Measurements from ENCODE around the gene OR14I1. TPM values are rescaled to one million over a fixed set of nuclear protein-coding genes. Genes with fewer than 3 reads are reported as not detected.

OR14I1 gene
- total RNA-seq: not detected
- not detected for polyA plus RNA-seq

DNA sequence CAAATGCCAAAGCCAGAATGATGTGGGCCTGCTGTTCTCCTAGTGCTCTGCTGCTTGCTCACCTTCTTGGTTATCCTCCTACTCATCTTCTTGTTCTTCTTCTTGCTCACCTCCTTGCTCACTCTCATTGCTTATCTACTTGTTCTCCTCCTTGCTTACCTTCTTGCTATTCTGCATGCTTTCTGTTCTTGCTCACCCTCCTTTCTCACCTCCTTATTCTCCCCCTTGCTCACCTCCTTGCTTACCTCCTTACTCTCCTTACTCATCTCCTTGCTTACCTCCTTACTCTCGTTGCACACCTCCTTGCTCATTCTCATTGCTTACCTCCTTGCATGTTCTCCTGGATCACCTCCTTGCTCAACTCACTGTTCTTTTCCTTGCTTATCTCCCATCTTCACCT is at the start of gene OR14I1:
TSS of gene OR14I1 (minus strand) at position 53 of the 400 bp plus-strand sequence.
- 57% methylated on average over 1 of the region's 1 CpG for WGBS
- no peaks in the 10 kb centered on the region for H3K36me3 ChIP-seq (ENCODE audit: insufficient read depth)
- no peak within 1 kb of the TSS for H3K27ac ChIP-seq (ENCODE audit: low read depth)
- DNase-seq (ENCODE audit: extremely low spot score): no peak
- H3K4me3 ChIP-seq (ENCODE audit: low read depth, low read length): no peak within 1 kb of the TSS
- H3K4me1 ChIP-seq (ENCODE audit: insufficient read depth): no peaks in the 10 kb centered on the region

DNA sequence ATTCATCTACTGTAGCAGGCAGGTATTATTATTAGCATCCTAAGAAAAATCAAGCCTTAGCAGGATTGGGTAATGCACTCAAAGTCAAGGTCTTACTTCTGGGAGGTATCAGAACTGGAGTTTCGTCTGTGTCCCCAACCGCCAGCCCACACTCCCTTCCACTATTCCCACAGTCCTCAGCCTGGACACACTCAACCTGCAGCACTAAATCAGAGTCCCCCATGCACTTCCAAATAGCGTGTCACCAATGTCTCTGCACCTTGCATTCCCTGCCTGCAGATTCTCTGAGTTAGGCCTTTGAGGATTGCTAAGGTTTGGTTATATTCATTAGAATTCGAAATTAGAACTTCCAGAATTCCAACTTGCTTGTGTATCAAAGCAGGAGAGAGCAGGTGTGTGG is 49.1 kb upstream of the OR14I1 start:
- no peak overlapping the region for H3K4me3 ChIP-seq (ENCODE audit: low read depth, low read length)
- DNase-seq (ENCODE audit: extremely low spot score): no peak
- 87% methylated on average over 4 of the region's 4 CpGs for WGBS
- H3K36me3 ChIP-seq (ENCODE audit: insufficient read depth): no peaks in the 10 kb centered on the region
- H3K27ac ChIP-seq (ENCODE audit: low read depth): no peak overlapping the region
- H3K4me1 ChIP-seq (ENCODE audit: insufficient read depth): no peaks in the 10 kb centered on the region

DNA sequence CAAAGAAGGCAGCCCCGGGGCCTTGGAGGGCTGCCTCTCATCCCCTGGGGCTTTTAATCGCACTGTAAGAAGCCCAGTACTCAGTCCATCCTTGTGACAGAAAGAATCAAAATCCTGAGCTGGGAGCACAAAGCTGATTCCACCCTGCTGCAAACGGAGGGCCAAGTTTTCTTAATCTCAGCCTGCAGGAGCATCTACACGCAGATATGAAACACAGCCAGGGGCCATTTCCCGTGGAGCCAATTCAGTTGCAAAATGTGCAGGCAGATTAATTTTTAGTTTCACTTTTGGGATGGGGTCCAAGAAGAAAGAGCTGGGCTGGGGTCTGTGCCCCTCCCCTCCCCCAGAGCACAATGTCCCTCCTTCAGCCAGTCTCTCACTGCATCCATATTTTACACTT is 48.6 kb upstream of the OR14I1 start:
- DNase-seq (ENCODE audit: extremely low spot score): no peak
- Histone ChIP-seq H3K36me3 (ENCODE audit: insufficient read depth) (no peaks in the 10 kb centered on the region), H3K4me3 (ENCODE audit: low read depth, low read length) (no peak overlapping the region), H3K27ac (ENCODE audit: low read depth) (no peak overlapping the region), H3K4me1 (ENCODE audit: insufficient read depth) (no peaks in the 10 kb centered on the region)
- 66% methylated on average over 5 of the region's 5 CpGs for WGBS

DNA sequence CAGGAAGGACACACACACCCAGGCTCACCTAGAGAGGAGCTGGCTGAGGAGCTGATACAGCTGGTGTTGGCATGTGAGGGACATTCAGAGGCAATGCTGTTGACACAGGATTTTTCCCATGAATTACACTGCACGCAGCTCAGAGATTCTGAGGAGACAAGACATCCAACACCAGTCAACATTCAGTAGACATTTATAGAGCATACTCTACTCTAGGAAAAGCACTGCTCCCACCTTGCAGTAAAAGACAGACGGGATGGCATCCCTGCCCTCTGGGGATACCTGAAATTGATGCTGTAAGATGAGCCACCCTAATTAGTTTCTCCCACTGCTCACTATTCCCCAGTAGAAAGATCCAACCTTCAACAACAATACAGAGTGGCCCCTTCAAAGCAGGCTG is 47.9 kb upstream of the OR14I1 start:
- 65% methylated on average over 2 of the region's 2 CpGs for WGBS
- DNase-seq (ENCODE audit: extremely low spot score): no peak
- Histone ChIP-seq H3K36me3 (ENCODE audit: insufficient read depth) (no peaks in the 10 kb centered on the region), H3K4me3 (ENCODE audit: low read depth, low read length) (no peak overlapping the region), H3K4me1 (ENCODE audit: insufficient read depth) (no peaks in the 10 kb centered on the region), H3K27ac (ENCODE audit: low read depth) (no peak overlapping the region)

DNA sequence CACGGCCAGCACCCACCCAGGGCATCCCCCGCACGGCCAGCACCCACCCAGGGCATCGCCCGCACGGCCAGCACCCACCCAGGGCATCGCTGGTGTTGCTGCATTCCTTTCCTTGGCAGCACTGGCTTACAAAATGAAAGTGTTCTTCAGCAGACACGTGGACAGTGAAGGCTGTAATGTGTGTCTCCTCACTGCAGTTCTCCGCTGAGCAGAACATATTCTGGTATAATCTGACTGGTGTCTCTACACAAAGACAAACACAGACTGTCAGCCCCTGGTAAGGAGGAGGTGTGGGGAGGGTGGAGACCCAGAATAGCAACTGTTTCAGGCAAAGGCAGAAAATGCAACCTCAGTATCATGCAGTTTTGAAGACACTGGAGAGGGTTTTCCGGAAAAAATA is 45.6 kb upstream of the OR14I1 start:
- no peak overlapping the region for H3K27ac ChIP-seq (ENCODE audit: low read depth)
- 92% methylated on average over 9 of the region's 10 CpGs for WGBS

DNA sequence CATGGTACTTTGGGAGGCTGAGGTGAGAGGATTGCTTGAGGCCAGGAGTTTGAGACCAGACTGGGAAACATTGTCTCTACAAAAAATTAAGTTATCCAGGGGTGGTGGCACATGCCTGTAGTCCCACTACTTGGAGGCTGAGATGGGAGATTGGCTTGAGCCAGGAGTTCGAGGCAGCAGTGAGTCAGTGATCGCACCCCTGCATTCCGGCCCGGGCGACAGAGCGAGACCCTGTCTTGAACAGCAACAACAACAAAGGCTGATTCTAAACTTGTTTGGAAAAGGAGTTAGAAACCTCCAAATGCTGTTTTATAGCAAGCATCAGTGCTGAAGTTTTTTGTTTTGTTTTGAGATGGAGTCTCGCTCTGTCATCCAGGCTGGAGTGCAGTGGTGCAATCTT is 38.3 kb upstream of the OR14I1 start:
- H3K4me3 ChIP-seq (ENCODE audit: low read depth, low read length): no peak overlapping the region
- no peak overlapping the region for H3K27ac ChIP-seq (ENCODE audit: low read depth)
- DNase-seq (ENCODE audit: extremely low spot score): no peak
- 92% methylated on average over 7 of the region's 7 CpGs for whole genome bisulfite sequencing
- no peaks in the 10 kb centered on the region for H3K4me1 ChIP-seq (ENCODE audit: insufficient read depth)
- H3K36me3 ChIP-seq (ENCODE audit: insufficient read depth): no peaks in the 10 kb centered on the region

More for the DNA sequence above, 45.6 kb upstream of the OR14I1 start:
- DNase-seq (ENCODE audit: extremely low spot score): no peak
- H3K36me3 ChIP-seq (ENCODE audit: insufficient read depth): no peaks in the 10 kb centered on the region
- H3K4me1 ChIP-seq (ENCODE audit: insufficient read depth): no peaks in the 10 kb centered on the region
- no peak overlapping the region for H3K4me3 ChIP-seq (ENCODE audit: low read depth, low read length)

DNA sequence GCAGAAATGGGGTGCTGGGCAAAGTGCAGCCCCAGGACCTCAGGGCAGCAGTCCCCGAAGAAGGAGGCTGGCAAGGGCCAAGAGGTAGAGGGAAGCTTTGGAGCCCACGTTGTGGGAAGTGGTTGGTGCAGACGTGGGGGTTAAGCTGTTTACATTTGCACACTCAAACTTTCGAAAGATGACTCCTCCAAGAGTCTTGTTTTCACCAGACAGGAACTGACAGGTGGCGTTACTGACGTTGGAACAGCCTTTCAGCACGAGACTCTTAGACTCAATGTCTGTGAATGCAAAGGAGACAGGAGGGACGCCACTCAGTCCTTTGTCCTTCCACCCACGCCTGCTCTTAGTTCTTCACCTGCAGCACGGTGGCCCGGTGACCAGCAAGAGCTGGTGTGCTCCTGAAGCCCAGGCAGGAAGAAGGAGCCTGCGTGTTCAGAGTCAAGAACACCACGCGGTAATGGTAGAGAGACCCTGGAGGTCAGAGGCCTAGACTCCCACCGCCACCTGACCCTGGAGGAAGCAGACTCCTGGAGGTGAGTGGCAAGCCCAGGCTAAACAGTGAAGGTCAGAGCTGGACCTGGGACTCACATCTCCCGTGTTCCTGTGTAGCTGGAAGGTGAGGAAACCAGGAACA is 37.1 kb upstream of the OR14I1 start:
- no peak overlapping the region for H3K27ac ChIP-seq (ENCODE audit: low read depth)
- DNase-seq (ENCODE audit: extremely low spot score): no peak
- no peaks in the 10 kb centered on the region for H3K4me1 ChIP-seq (ENCODE audit: insufficient read depth)
- H3K36me3 ChIP-seq (ENCODE audit: insufficient read depth): no peaks in the 10 kb centered on the region
- 76% methylated on average over 16 of the region's 16 CpGs for WGBS
- H3K4me3 ChIP-seq (ENCODE audit: low read depth, low read length): no peak overlapping the region

DNA sequence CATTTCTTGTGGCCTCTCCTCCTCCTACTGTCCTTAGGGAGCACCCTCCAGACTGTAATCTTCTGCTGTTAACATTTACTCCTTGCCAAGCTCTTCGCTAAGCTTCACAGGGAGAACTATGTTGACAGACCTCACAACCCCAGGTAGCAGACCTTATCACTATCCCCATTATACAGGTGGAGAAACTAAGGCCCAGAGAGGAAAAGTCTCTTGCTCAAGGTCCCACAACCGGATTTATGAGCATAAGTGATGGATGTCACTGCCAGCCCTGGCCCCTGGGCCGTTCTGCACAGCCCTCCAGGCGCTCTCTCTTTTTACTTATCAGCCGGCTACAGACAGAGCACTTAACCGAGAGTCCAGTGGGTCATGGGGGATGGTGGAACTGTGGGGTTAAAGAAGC is 34.9 kb upstream of the OR14I1 start:
- H3K36me3 ChIP-seq (ENCODE audit: insufficient read depth): no peaks in the 10 kb centered on the region
- DNase-seq (ENCODE audit: extremely low spot score): no peak
- WGBS: 73% methylated on average over 6 of the region's 6 CpGs

DNA sequence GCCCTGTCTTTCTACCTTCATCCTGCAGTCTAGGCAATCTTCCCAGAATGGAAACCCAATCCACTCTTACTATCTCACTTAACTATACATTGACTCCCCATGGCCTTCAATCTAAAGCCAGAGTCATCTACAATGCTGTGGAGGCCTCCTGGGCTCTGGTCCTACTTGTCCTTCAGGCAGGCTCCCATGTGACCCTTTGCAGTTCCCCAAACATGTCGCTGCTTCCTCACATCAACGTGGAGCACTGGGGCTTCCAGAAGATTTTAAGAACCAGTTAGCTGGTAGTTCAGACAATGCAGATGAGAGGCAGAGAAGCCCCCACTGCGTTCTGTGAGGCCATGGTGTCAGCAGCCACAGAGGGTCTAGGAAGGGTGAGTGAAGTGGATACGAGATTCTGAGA is 34.4 kb upstream of the OR14I1 start:
- WGBS: 64% methylated on average over 4 of the region's 4 CpGs
- Histone ChIP-seq H3K4me1 (ENCODE audit: insufficient read depth) (no peaks in the 10 kb centered on the region), H3K36me3 (ENCODE audit: insufficient read depth) (no peaks in the 10 kb centered on the region), H3K4me3 (ENCODE audit: low read depth, low read length) (no peak overlapping the region), H3K27ac (ENCODE audit: low read depth) (no peak overlapping the region)
- no peak for DNase-seq (ENCODE audit: extremely low spot score)

More for the DNA sequence above, 34.9 kb upstream of the OR14I1 start:
- H3K27ac ChIP-seq (ENCODE audit: low read depth): no peak overlapping the region
- H3K4me3 ChIP-seq (ENCODE audit: low read depth, low read length): no peak overlapping the region
- H3K4me1 ChIP-seq (ENCODE audit: insufficient read depth): no peaks in the 10 kb centered on the region

DNA sequence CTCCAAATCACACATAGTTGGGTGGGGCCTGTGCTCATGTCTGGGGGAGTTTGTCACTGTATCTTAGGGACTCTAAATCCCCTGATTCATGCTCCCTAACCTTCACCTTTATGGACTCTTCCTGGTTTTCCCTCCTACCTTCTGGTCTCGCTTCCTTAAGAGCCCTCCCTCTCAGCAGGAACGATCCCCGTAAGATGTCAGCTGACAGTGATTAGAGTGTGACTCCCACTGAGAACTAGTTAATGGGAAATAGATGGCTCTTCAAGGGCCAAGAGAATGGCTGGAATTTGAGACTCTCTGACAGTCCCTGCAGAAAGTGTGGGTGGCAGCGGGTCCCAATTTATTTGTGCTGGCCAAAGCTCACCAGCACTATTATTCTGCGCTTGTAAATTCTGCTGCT is 31.0 kb upstream of the OR14I1 start:
- Histone ChIP-seq H3K4me3 (ENCODE audit: low read depth, low read length) (no peak overlapping the region), H3K27ac (ENCODE audit: low read depth) (no peak overlapping the region), H3K4me1 (ENCODE audit: insufficient read depth) (no peaks in the 10 kb centered on the region), H3K36me3 (ENCODE audit: insufficient read depth) (no peaks in the 10 kb centered on the region)
- 70% methylated on average over 5 of the region's 5 CpGs for WGBS
- DNase-seq (ENCODE audit: extremely low spot score): no peak

DNA sequence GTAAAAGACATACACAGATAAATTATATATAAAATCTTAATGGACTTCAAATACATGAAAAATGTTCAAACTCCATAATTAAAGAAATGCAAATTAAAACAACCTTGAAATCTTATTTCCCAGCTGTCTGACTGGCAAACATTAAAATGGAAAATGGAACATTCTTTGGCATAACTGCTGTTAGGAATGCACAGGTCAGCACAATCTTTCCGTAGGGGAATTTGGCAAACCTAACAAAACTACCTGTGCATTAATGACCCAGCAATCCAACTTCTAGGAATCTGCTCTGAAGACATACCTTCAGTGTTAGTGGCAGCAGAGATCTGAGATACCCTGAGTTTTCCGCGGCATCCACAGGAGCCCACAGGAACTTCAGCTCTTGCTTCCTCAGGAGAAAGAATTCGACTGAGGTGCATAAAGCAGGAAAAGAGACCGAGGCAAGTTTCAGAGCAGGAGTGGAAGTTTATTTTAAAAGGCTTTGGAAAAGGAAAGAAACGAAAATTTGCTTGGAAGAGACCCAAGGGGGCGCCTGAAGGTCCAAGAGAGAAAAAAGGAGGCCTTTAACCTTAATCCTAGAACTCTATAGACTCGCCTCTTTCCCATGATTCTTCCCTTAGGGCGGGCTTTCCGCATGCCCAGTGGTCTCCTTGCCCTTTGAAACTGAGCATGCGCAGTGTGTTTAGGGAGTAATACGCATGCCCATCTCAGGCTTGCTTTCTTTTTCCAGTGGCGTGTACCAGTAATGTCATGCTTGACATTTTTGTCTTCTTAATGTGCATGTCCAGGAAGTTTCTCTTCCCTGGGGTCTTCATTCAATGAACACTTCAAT is 28.2 kb upstream of the OR14I1 start:
- WGBS: 73% methylated on average over 13 of the region's 13 CpGs
- no peaks in the 10 kb centered on the region for H3K4me1 ChIP-seq (ENCODE audit: insufficient read depth)
- no peaks in the 10 kb centered on the region for H3K36me3 ChIP-seq (ENCODE audit: insufficient read depth)
- no peak overlapping the region for H3K4me3 ChIP-seq (ENCODE audit: low read depth, low read length)
- no peak for DNase-seq (ENCODE audit: extremely low spot score)
- no peak overlapping the region for H3K27ac ChIP-seq (ENCODE audit: low read depth)

DNA sequence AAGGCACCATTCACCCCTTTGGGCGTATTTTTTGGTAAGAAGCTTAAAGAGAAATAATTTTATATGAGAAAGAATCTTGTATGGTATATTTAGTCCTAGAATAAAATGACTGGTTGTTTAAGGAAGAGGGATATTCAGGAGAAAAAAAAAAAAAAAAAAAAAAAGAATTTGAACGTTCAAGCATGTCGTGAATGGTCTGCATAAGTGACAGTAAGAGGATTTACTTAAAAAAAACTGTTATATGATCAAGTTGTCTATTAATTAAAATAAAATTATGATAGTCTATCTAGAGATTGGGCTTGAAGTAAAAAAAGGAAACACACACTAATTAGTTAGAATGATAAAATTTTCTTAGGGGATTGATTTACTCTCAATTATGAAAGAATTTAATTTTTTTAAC is 11.7 kb upstream of the OR14I1 start:
- DNase-seq (ENCODE audit: extremely low spot score): no peak
- Histone ChIP-seq H3K4me3 (ENCODE audit: low read depth, low read length) (no peak overlapping the region), H3K4me1 (ENCODE audit: insufficient read depth) (no peaks in the 10 kb centered on the region), H3K27ac (ENCODE audit: low read depth) (no peak overlapping the region), H3K36me3 (ENCODE audit: insufficient read depth) (no peaks in the 10 kb centered on the region)
- WGBS: 39% methylated on average over 3 of the region's 3 CpGs

DNA sequence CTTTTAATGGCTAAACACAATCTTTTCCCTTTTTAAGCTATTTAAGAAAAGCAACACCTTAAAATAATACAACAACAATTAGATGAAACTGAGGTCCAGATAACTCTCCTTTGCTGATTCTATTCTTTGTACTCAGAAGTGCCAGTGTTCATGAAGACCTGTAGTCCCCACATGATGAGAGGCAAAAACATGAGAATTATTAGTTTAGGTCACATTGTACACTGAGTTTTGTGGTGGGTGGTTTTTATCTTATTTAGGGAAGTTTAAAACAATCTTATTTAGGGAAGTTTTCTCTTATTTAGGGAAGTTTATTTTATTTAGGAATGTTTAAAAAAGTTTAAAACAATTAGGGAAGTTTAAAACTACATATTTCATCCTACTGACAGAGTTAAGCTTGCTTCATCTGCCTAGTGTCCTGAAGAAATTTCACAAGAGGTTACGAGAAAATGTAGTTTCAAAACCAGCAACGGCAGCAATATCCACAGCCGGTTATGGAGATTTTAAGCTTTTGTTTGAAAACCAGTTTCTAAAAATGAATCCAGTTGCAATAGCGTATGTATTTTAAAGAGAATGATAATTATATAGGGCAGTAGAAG is 7.8 kb upstream of the OR14I1 start:
- no peak overlapping the region for H3K4me3 ChIP-seq (ENCODE audit: low read depth, low read length)
- no peak for DNase-seq (ENCODE audit: extremely low spot score)
- WGBS: 82% methylated on average over 4 of the region's 4 CpGs
- no peaks in the 10 kb centered on the region for H3K36me3 ChIP-seq (ENCODE audit: insufficient read depth)
- H3K4me1 ChIP-seq (ENCODE audit: insufficient read depth): no peaks in the 10 kb centered on the region
- H3K27ac ChIP-seq (ENCODE audit: low read depth): no peak overlapping the region

DNA sequence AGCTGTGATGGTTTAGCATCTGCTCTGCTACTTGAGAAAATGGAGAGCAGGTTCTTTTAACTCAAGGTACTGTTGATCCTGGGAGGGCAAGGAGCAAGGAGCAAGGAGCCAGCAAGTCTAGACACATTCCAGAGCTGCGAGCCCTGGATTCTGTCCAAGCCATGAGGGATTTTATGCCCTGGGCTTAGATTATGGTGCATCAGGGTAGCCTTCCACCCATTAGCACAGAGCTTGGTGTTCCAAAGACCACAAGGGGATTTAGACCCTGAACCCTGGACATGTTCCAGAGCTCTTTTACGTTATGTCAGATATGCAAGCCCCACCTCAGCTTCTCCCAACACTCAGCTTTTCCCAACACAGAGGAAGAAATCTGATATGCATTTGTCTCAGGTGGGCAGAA is 2.0 kb upstream of the OR14I1 start:
- no peak for DNase-seq (ENCODE audit: extremely low spot score)
- H3K4me1 ChIP-seq (ENCODE audit: insufficient read depth): no peaks in the 10 kb centered on the region
- no peak overlapping the region for H3K4me3 ChIP-seq (ENCODE audit: low read depth, low read length)
- 53% methylated on average over 2 of the region's 2 CpGs for WGBS
- no peaks in the 10 kb centered on the region for H3K36me3 ChIP-seq (ENCODE audit: insufficient read depth)
- no peak overlapping the region for H3K27ac ChIP-seq (ENCODE audit: low read depth)
